Neural progenitor cell (in vitro differentiated cells): ENCODE data around the gene LCE2D.
"Not testable (repeated sequence)": the region's sequence is repeated elsewhere in the genome, so short reads cannot be mapped to it uniquely, and the experiment has no call there.

Experiments used
- CTCF ChIP-seq: fragments of 200-600 bp; sonication (generic); IDR thresholded peaks from 2 replicates; pipeline ENCODE4 v1.5.1; 2017; ENCODE audit warnings: antibody characterized with exemption, mild to moderate bottlenecking
- EZH2 ChIP-seq: fragments of 200-600 bp; sonication (generic); IDR thresholded peaks from 2 replicates; pipeline ENCODE4 v1.6.1; 2017; ENCODE audit warnings: antibody characterized with exemption, mild to moderate bottlenecking, moderate library complexity
- EZH2phosphoT487 ChIP-seq: fragments of 200-600 bp; sonication (generic); IDR thresholded peaks from 2 replicates; pipeline ENCODE4 v1.6.1; 2017; ENCODE audit warnings: antibody characterized with exemption

- TF ChIP-seq EZH2, CTCF, EZH2phosphoT487: not testable (repeated sequence)
Measured at GRCh38 chr1:152666171-152666570, 3.0 kb downstream of the LCE2D start.
